Mucosa of gallbladder (tissue), 1 donor: Measurements from ENCODE around the gene GRM8. TPM values are rescaled to one million over a fixed set of nuclear protein-coding genes. Genes with fewer than 3 reads are reported as not detected.
"Not testable (repeated sequence)": the region's sequence is repeated elsewhere in the genome, so short reads cannot be mapped to it uniquely, and the experiment has no call there.

Experiments used
- DNase-seq: peaks from one replicate; pipeline ENCODE4 v3.0.0-alpha.2; 2020; ENCODE audit warnings: low spot score
- total RNA-seq: library from RNA; stranded (reverse); gene quantifications from one replicate; pipeline ENCODE4 v1.2.1, GENCODE V29; 2021
- donor health status: DM: no; HTN: no; CAD: no.

Gene GRM8
- total RNA-seq, 1 donor from 2014 or later = 8.0 TPM

DNA sequence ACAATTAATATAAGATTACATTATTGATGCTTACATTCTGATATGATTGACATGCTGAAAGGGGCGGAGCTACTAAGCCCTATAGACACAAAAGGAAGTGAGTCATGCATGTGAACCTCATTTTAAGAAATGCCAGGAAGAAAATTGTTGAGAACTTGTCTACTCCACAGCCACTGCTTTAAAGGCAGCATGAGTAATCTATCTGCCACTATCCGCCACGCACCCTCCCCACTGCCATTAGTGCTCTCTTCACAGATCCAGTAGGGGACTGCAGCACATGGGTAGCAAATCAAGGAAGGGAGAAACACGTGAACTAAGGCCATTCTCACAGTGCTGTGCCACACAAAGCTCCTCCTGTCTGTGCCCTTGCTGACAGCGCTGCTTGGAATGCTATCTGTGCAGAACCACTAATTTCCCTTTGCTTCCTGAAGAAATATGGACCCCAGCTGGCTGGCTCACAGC lies 524.8 kb downstream of the GRM8 start:
- DNase-seq = no peak

DNA sequence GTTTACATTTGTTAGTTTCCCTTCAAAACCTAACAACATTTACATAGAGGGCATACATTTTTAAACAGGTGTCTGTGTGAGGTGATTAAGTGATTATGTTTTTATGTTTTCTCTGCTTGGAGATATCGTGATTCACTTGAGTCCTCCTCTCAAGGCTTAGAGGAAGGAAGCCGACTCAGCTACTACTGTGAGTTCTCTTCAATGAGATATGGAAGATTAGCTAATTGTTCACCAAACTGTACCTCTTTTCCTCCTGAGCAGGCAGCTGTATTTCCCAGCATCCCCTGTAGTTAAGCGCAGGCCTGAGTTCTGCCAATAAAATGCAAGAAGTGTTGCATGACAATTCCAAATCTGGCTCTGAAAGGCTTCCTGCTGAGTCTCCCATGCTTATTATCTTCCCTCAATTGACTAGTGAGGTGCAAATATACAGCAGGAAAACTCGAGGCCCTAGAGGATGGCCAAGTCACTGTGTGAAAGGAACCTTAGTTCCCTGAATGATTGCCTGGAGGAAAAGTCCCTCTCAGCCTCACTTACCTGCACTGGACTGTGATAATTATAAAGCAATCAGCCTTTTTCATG lies 528.7 kb downstream of the GRM8 start:
- no peak for DNase-seq

- DNase-seq = no peak
Observed at GRCh38 chr7:126720232-126720631, 532.5 kb downstream of the GRM8 start.

DNA sequence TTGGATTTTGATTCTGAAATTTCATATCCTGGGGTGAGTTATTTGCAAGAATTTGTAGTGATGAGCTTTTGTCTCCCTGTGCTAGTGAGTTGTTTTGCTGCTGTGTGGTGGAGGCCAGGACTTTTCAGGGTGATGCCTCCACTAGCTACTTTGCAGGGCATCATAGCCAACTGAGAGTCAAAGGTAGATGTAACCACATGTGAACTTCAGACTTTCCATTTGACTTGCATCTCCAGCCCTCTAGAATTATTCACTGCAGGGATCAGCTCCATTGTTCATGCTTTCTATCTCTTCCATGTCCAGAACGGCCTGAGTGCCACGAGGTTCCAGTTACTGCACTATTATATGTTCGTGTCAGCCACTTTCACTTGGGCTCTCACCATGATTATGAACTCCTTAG lies 534.3 kb downstream of the GRM8 start:
- no peak for DNase-seq

DNA sequence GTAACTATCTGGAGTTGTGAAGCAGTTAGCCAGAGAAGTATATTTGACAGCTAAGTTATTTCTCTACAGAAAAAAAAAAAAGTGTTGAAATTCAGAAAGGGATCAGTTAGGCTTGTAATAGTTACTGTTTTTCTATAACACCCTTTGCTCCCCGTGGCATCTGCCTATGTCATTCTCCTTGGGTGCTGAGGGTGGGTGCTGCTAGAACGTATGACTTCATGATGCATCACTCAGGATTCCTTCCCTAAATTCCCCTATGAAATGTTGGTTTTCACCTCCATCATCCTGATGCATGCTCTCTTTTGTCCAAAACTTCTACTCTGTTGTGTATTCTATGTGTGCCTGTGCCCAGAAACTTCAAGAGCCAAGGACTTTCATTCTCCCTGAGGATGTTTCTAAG lies 536.4 kb downstream of the GRM8 start:
- no peak for DNase-seq

DNA sequence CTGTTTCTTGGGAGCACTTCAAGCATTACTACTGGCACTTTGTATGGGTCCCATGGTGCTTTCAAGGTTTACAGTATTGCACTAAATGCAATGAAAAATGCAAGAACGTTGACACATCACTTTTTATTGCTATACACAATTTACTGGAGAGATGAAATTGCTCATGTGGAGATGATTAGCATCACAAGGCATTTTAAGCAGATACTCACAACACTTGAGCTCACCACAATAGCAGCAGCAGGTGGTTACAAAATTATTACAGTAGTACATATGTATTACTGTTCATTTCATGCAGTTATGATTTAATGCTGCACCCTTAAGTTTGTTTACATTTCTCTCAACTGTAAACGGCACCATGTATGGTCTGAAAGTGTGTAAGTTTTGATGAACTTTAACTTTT lies 537.7 kb downstream of the GRM8 start:
- DNase-seq = no peak

- no peak for DNase-seq
Observed at GRCh38 chr7:126702242-126703016, 550.3 kb downstream of the GRM8 start.

- DNase-seq = peak; percentile 23
Observed at GRCh38 chr7:126700807-126701604, 551.7 kb downstream of the GRM8 start.

DNA sequence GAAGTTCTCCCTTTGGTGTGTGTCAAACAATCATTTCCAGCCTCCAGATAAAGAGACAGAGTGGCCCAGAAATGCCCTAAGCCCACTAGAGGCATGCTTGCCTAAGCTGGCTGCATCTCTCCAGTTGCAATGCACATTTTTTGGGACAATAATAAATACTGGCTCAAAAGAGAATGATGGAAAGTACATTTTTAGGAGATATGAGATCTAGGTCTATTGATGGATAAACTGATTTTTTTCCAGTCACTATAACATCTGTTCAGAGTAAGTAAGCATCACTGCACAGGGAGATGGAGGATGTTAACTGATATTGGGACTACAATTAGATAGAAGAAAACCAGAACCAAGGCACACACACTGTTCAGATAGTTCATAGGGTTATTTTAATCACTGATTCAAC lies 553.0 kb downstream of the GRM8 start:
- DNase-seq = no peak

DNA sequence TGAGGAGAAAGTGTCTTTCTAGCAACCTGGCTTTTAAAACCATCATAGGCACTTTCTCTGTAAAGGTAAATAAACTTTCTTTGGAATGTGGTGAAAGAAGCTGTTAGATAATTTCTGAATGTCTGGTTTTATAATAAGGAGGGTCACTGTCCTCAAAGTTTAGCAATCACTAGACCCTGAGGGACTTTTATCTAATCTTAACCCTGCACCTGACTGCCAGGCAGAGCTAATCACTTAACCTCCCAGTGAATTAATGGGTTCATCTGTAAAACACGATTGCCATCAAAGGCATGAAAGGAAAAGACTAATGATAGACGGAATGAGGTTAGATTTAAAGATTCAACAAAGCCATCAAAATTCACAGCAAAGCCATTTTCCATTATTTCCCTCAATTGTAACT lies 553.8 kb downstream of the GRM8 start:
- no peak for DNase-seq

- DNase-seq = no peak
Observed at GRCh38 chr7:126698446-126698845, 554.3 kb downstream of the GRM8 start.

- DNase-seq = no peak
Observed at GRCh38 chr7:126696256-126697038, 556.3 kb downstream of the GRM8 start.

- DNase-seq = no peak
Observed at GRCh38 chr7:126690848-126691751, 561.6 kb downstream of the GRM8 start.

DNA sequence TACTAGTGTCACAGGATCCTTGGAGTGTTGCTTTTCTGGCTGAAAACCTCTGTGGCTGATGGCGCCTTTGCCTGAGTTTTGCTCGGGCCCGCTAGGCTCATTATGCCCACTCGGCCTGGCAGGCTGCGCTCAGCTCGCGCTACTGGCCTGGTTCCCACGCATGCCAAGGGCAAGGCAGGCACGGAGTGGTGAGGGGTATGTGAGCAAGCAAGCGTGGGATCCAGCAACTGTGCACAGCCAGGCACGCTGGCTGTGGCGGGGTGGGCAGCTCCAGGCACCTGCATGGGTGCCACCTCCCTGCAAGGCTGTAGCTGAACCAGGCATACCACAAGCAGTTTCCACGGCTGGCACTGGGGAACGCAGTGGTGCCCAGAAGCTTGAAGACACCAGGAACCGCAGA lies 562.6 kb downstream of the GRM8 start:
- DNase-seq = no peak

GRCh38 chr7:126689037-126689436 lies 563.7 kb downstream of the GRM8 start:
- DNase-seq = no peak

GRCh38 chr7:126686474-126686873 lies 566.3 kb downstream of the GRM8 start:
- no peak for DNase-seq

GRCh38 chr7:126685596-126685995 lies 567.1 kb downstream of the GRM8 start:
- DNase-seq = no peak

DNA sequence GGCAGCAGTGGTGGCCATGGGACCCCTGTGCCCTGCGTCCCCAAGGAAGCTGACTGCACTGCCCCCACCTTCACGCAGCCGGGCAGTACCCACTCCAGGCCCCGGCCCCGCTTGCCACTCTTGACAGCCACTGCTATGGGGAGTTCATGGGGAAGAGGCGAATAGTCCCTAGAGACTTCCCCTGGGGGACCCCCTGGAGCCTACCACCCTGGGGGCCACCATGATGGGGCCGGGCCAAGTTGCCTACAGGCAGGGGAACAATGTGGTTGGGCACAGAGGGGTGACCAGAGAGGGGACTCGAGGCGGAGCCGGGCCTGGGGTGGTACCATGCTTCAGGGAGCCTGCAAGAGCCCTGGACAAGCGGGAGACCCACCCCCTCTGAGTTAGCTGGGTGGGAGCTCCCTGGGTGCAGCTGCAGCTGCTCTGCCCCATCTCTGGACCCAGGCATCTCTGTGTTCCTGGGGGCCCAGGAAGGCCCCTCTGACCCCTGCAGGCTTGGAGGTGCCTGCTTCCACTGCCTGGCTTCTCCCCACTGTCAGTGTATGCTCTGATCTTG lies 567.6 kb downstream of the GRM8 start:
- DNase-seq = no peak

DNA sequence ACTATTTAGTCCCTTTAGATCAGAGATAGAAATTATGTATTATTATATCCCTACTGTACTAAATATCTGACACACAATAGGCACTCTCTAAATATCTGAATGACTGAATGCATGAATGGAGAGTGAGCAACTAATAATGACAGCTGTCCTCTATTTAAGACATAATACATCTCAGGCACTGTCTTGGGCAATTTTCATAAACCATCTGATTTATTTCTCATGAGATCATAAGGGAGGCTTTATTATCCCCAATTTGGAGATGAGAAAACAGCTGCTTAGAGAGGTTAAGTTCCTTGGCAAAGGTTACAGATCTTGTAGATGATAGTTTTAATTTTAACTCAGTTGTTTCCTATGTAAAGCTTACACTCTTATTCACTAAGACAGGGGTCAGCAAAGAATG lies 570.6 kb downstream of the GRM8 start:
- DNase-seq = no peak

- not testable (repeated sequence) for DNase-seq
Observed at GRCh38 chr7:126668762-126669161, 584.0 kb downstream of the GRM8 start.

- no peak for DNase-seq
Observed at GRCh38 chr7:126668367-126668752, 584.4 kb downstream of the GRM8 start.
